Esophagus muscularis mucosa (tissue), 4 donors: ENCODE data around the gene RTP5. TPM values are rescaled to one million over a fixed set of nuclear protein-coding genes. Genes with fewer than 3 reads are reported as not detected.

Source experiments
- DNase-seq: peaks from one replicate; pipeline ENCODE4 v3.0.0-alpha.2; 2017; ENCODE audit errors: extremely low spot score
- H3K27ac ChIP-seq, 4 donors: fragments of 200-600 bp; sonication (generic); replicated peaks in 1 of 4; 1 replicate in 3 of 4; 2 replicates in 1 of 4; pipeline ENCODE4 v1.5.1; 2016 to 2019; ENCODE audit warnings: mild to moderate bottlenecking in 1 of 4
- H3K27me3 ChIP-seq, 4 donors: fragments of 200-600 bp; sonication (generic); one replicate each; pipeline versions ENCODE4 v1.5.1 to v1.6.0; 2016 to 2019
- H3K36me3 ChIP-seq, 4 donors: fragments of 200-600 bp; sonication (generic); one replicate each; pipeline ENCODE4 v1.5.1; 2016 to 2019
- H3K4me1 ChIP-seq, 4 donors: fragments of 200-600 bp; sonication (generic); one replicate each; pipeline ENCODE4 v1.5.1; 2016 to 2019
- H3K4me3 ChIP-seq, 4 donors: fragments of 200-600 bp; sonication (generic); 1 replicate in 2 of 4; 2 replicates in 2 of 4; pipeline ENCODE4 v1.5.1; 2016 to 2019; ENCODE audit warnings: mild to moderate bottlenecking in 4 of 4, moderate library complexity in 1 of 4
- H3K9me3 ChIP-seq, 4 donors: fragments of 200-600 bp; sonication (generic); 1 replicate in 3 of 4; 2 replicates in 1 of 4; pipeline ENCODE4 v1.5.1; 2016 to 2019
- CTCF ChIP-seq, 3 experiments: fragments of 200-600 bp in 2 of 3; fragments of 450-650 bp in 1 of 3; sonication (generic) in 2 of 3; IDR thresholded peaks; one replicate each; pipeline ENCODE4 v1.5.1; 2017 to 2019; ENCODE audit warnings: antibody characterized with exemption in 3 of 3, mild to moderate bottlenecking in 2 of 3, moderate library complexity in 1 of 3
- EP300 ChIP-seq: sonication (generic); formaldehyde crosslinking; IDR thresholded peaks from one replicate; pipeline ENCODE4 v1.6.1; 2017; ENCODE audit warnings: antibody characterized with exemption
- POLR2A ChIP-seq: fragments of 450-650 bp; IDR thresholded peaks from one replicate; pipeline ENCODE4 v1.6.1; 2017; ENCODE audit warnings: antibody characterized with exemption, moderate library complexity, mild to moderate bottlenecking, low read depth
- POLR2AphosphoS5 ChIP-seq, 2 donors: sonication (generic); formaldehyde crosslinking; IDR thresholded peaks; one replicate each; pipeline ENCODE4 v1.6.1; 2017; ENCODE audit warnings: antibody characterized with exemption in 2 of 2
- WGBS: methylation state at CpG from one replicate; pipeline ENCODE4 v1.1.5; 2018; 5-methylcytosine and 5-hydroxymethylcytosine counted together
- intact Hi-C: fragments of 100-400 bp; cut with DNase I; formaldehyde crosslinking; loops from one replicate; pipeline ENCODE4 v1.15.1; 2023
- total RNA-seq, 4 donors: library from RNA; depleted of rRNA; stranded (reverse); fragments of >200 nt; gene quantifications; one replicate each; pipeline versions ENCODE4 v1.1.0 to v1.2.1, GENCODE V29; 2016

The RTP5 gene
- total RNA-seq, 4 donors from 2014 or later = 0.17 TPM; not detected in 3

GRCh38 chr2:241892299-241893137 is 23.0 kb downstream of the RTP5 start:
- no peak for TF ChIP-seq POLR2A
- no peak for TF ChIP-seq EP300
- no peak for TF ChIP-seq POLR2AphosphoS5 (IDR thresholded peaks at IDR 0.05)
- no peak for TF ChIP-seq CTCF (IDR thresholded peaks at IDR 0.05)
- H3K36me3 ChIP-seq = no peaks in the 10 kb centered on the region
- peaks cover 0 to 20% (median 15%) of the 10 kb centered on the region in 4 donors for H3K4me1 ChIP-seq
- H3K27me3 ChIP-seq = peaks cover 0 to 3% (median 0%) of the 10 kb centered on the region in 4 donors
- no peaks in the 10 kb centered on the region for H3K9me3 ChIP-seq
- 79% methylated on average over 17 of the region's 22 CpGs for WGBS
- intact Hi-C loops = no loop called here
- no peak overlapping the region for H3K4me3 ChIP-seq
- no peak for DNase-seq
- peak overlapping the region in 1 of 4 donors; percentile 13 for H3K27ac ChIP-seq

- no peak for DNase-seq
- Histone ChIP-seq H3K4me3 (no peak overlapping the region), H3K9me3 (no peaks in the 10 kb centered on the region), H3K27ac (no peak overlapping the region), H3K27me3 (peaks cover 0 to 3% (median 0%) of the 10 kb centered on the region in 4 donors), H3K36me3 (no peaks in the 10 kb centered on the region), H3K4me1 (peaks cover 0 to 20% (median 15%) of the 10 kb centered on the region in 4 donors)
- no peak for TF ChIP-seq CTCF (IDR thresholded peaks at IDR 0.05)
- no peak for TF ChIP-seq POLR2AphosphoS5 (IDR thresholded peaks at IDR 0.05)
- no peak for TF ChIP-seq POLR2A
- TF ChIP-seq EP300 = no peak
- intact Hi-C loops = no loop called here
- WGBS = 76% methylated on average over 9 of the region's 16 CpGs
Observed at GRCh38 chr2:241893265-241893664, 23.7 kb downstream of the RTP5 start.

- Histone ChIP-seq H3K4me3 (no peak overlapping the region), H3K36me3 (no peaks in the 10 kb centered on the region), H3K27me3 (peaks cover 0 to 3% (median 0%) of the 10 kb centered on the region in 4 donors), H3K9me3 (no peaks in the 10 kb centered on the region), H3K4me1 (peaks cover 4 to 26% (median 21%) of the 10 kb centered on the region in 4 donors), H3K27ac (no peak overlapping the region)
- DNase-seq = no peak
- TF ChIP-seq EP300 (no peak), POLR2A (no peak), CTCF (IDR thresholded peaks at IDR 0.05) (no peak), POLR2AphosphoS5 (IDR thresholded peaks at IDR 0.05) (no peak)
- 85% methylated on average over 13 of the region's 23 CpGs for WGBS
- intact Hi-C loops = no loop called here
Observed at GRCh38 chr2:241894056-241894641, 24.6 kb downstream of the RTP5 start.

GRCh38 chr2:241894681-241895426 is 25.3 kb downstream of the RTP5 start:
- 94% methylated on average over 9 of the region's 28 CpGs for WGBS
- no peak for DNase-seq
- TF ChIP-seq EP300 (no peak), POLR2A (no peak), CTCF (IDR thresholded peaks at IDR 0.05) (no peak), POLR2AphosphoS5 (IDR thresholded peaks at IDR 0.05) (no peak)

More at GRCh38 chr2:241894681-241895426, 25.3 kb downstream of the RTP5 start:
- H3K9me3 ChIP-seq = no peaks in the 10 kb centered on the region
- H3K36me3 ChIP-seq = no peaks in the 10 kb centered on the region
- H3K4me3 ChIP-seq = no peak overlapping the region
- H3K4me1 ChIP-seq = peaks cover 6 to 33% (median 26%) of the 10 kb centered on the region in 4 donors
- intact Hi-C loops = no loop called here
- no peak overlapping the region for H3K27ac ChIP-seq
- H3K27me3 ChIP-seq = peaks cover 0 to 3% (median 0%) of the 10 kb centered on the region in 4 donors
